H9 (cell line): Measurements from ENCODE around the gene MRPS26. TPM values are rescaled to one million over a fixed set of nuclear protein-coding genes. Genes with fewer than 3 reads are reported as not detected.

ENCODE experiments used
- DNase-seq: peaks from one replicate; pipeline ENCODE4 v3.0.0-alpha.2; 2017
- H2AFZ ChIP-seq: one replicate; pipeline ENCODE4 v1.6.1; 2013; ENCODE audit warnings: mild to moderate bottlenecking, low read length, control low read depth, moderate library complexity
- H2AK5ac ChIP-seq: 2 replicates; pipeline ENCODE4 v1.6.1; 2013; ENCODE audit warnings: low read length, control low read depth, mixed read lengths; ENCODE audit not compliant: insufficient read length
- H2BK120ac ChIP-seq: one replicate; pipeline ENCODE4 v1.6.1; 2013; ENCODE audit warnings: low read depth, mild to moderate bottlenecking, low read length, control low read depth, inconsistent platforms; ENCODE audit not compliant: poor library complexity, severe bottlenecking
- H2BK12ac ChIP-seq: 2 replicates; pipeline ENCODE4 v1.6.1; 2013; ENCODE audit warnings: low read length, control low read depth, mixed read lengths, low read depth; ENCODE audit not compliant: insufficient read length
- H2BK15ac ChIP-seq: 2 replicates; pipeline ENCODE4 v1.6.1; 2013; ENCODE audit warnings: low read depth, low read length, control low read depth
- H2BK20ac ChIP-seq: one replicate; pipeline ENCODE4 v1.6.1; 2013; ENCODE audit warnings: low read depth, mild to moderate bottlenecking, low read length, control low read depth, inconsistent platforms; ENCODE audit not compliant: poor library complexity, severe bottlenecking
- H2BK5ac ChIP-seq: 2 replicates; pipeline ENCODE4 v1.6.1; 2013; ENCODE audit warnings: low read length, control low read depth, mixed read lengths; ENCODE audit not compliant: insufficient read length
- H3K14ac ChIP-seq: 2 replicates; pipeline ENCODE4 v1.6.1; 2013; ENCODE audit warnings: low read length, control low read depth; ENCODE audit not compliant: insufficient read depth
- H3K18ac ChIP-seq: 2 replicates; pipeline ENCODE4 v1.6.1; 2013; ENCODE audit warnings: low read depth, mild to moderate bottlenecking, mixed read lengths, low read length, control low read depth; ENCODE audit not compliant: insufficient read length
- H3K23ac ChIP-seq: 2 replicates; pipeline ENCODE4 v1.6.1; 2013; ENCODE audit warnings: low read length, control low read depth, mixed read lengths, low read depth; ENCODE audit not compliant: insufficient read length
- H3K23me2 ChIP-seq: 2 replicates; pipeline ENCODE4 v1.6.1; 2013; ENCODE audit warnings: low read depth, mild to moderate bottlenecking, mixed read lengths, low read length, control low read depth; ENCODE audit not compliant: insufficient read length, poor library complexity, severe bottlenecking
- H3K27ac ChIP-seq: 2 replicates; pipeline ENCODE4 v1.5.1; 2013; ENCODE audit warnings: low read length, control low read depth, mixed read lengths, low read depth; ENCODE audit not compliant: insufficient read length
- H3K27me3 ChIP-seq: 2 replicates; pipeline ENCODE4 v1.6.1; 2013; ENCODE audit warnings: low read length, control low read depth, inconsistent platforms; ENCODE audit not compliant: insufficient read depth
- H3K4ac ChIP-seq: 2 replicates; pipeline ENCODE4 v1.6.1; 2013; ENCODE audit warnings: low read depth, mild to moderate bottlenecking, control low read depth, inconsistent platforms, low read length, moderate library complexity
- H3K4me1 ChIP-seq: 2 replicates; pipeline ENCODE4 v1.6.1; 2013; ENCODE audit warnings: low read length, control low read depth, inconsistent platforms; ENCODE audit not compliant: insufficient read depth
- H3K4me2 ChIP-seq: 2 replicates; pipeline ENCODE4 v1.6.1; 2013; ENCODE audit warnings: low read length, control low read depth, mixed read lengths; ENCODE audit not compliant: insufficient read length, insufficient read depth
- H3K56ac ChIP-seq: 2 replicates; pipeline ENCODE4 v1.6.1; 2013; ENCODE audit warnings: low read depth, mild to moderate bottlenecking, mixed read lengths, low read length, control low read depth; ENCODE audit not compliant: insufficient read length
- H3K79me1 ChIP-seq: 2 replicates; pipeline ENCODE4 v1.6.1; 2013; ENCODE audit warnings: low read depth, mild to moderate bottlenecking, moderate library complexity, low read length, control low read depth, inconsistent platforms; ENCODE audit not compliant: insufficient read depth, poor library complexity, severe bottlenecking
- H3K79me2 ChIP-seq: 2 replicates; pipeline ENCODE4 v1.6.1; 2013; ENCODE audit warnings: low read length, control low read depth, inconsistent platforms; ENCODE audit not compliant: insufficient read depth
- H3K9ac ChIP-seq: 2 replicates; pipeline ENCODE4 v1.6.1; 2013; ENCODE audit warnings: low read length, control low read depth, mixed read lengths; ENCODE audit not compliant: insufficient read length; ENCODE audit errors: extremely low read depth
- H3K9me3 ChIP-seq: one replicate; pipeline ENCODE4 v1.6.1; 2013; ENCODE audit warnings: low read depth, low read length, inconsistent platforms; ENCODE audit not compliant: control insufficient read depth
- H3T11ph ChIP-seq: one replicate; pipeline ENCODE4 v1.6.1; 2013; ENCODE audit warnings: mild to moderate bottlenecking, low read length, control low read depth, inconsistent platforms
- H4K20me1 ChIP-seq: one replicate; pipeline ENCODE4 v1.6.1; 2013; ENCODE audit not compliant: control insufficient read depth, insufficient read length, insufficient read depth
- H4K5ac ChIP-seq: 2 replicates; pipeline ENCODE4 v1.6.1; 2013; ENCODE audit warnings: low read depth, mild to moderate bottlenecking, mixed read lengths, low read length, control low read depth; ENCODE audit not compliant: insufficient read length
- H4K8ac ChIP-seq: replicated peaks from 2 replicates; pipeline ENCODE4 v1.6.1; 2013; ENCODE audit warnings: low read length, control low read depth, mixed read lengths, low read depth; ENCODE audit not compliant: insufficient read length
- H4K91ac ChIP-seq: 2 replicates; pipeline ENCODE4 v1.6.1; 2013; ENCODE audit warnings: low read depth, mild to moderate bottlenecking, moderate library complexity, mixed read lengths, low read length, control low read depth; ENCODE audit not compliant: insufficient read length
- H3K27ac Mint-ChIP-seq, 3 experiments: 2 replicates in 2 of 3; 3 replicates in 1 of 3; pipeline ENCODE4 v1.8.0; 2020 to 2021; ENCODE audit warnings: mixed read lengths in 3 of 3, mild to moderate bottlenecking in 1 of 3, moderate library complexity in 1 of 3
- H3K27me3 Mint-ChIP-seq: 2 replicates; pipeline ENCODE4 v1.8.0; 2021; ENCODE audit warnings: low read depth, mild to moderate bottlenecking, moderate library complexity, mixed read lengths
- H3K36me3 Mint-ChIP-seq, 3 experiments: 2 replicates in 2 of 3; 3 replicates in 1 of 3; pipeline ENCODE4 v1.8.0; 2020 to 2021; ENCODE audit warnings: low read depth in 3 of 3, mixed read lengths in 3 of 3; ENCODE audit not compliant: insufficient read depth in 1 of 3
- H3K4me1 Mint-ChIP-seq, 2 experiments: 2 replicates each; pipeline ENCODE4 v1.8.0; 2020; ENCODE audit warnings: mixed read lengths in 2 of 2
- H3K4me3 Mint-ChIP-seq, 2 experiments: 2 replicates in 1 of 2; 3 replicates in 1 of 2; pipeline ENCODE4 v1.8.0; 2020 to 2021; ENCODE audit warnings: mild to moderate bottlenecking in 2 of 2, mixed read lengths in 2 of 2, moderate library complexity in 1 of 2
- H3K9me3 Mint-ChIP-seq, 2 experiments: 2 replicates in 1 of 2; 3 replicates in 1 of 2; pipeline ENCODE4 v1.8.0; 2020; ENCODE audit warnings: mild to moderate bottlenecking in 2 of 2, mixed read lengths in 2 of 2, moderate library complexity in 1 of 2
- WGBS: extraction: QIAGEN DNeasy Blood & Tissue Kit; methylation state at CpG from one replicate; pipeline ENCODE4 v1.1.7; 2013; ENCODE audit warnings: missing lambda C conversion rate, low lambda C conversion rate, mixed read lengths; ENCODE audit not compliant: insufficient read length; ENCODE audit errors: extremely low coverage; 5-methylcytosine and 5-hydroxymethylcytosine counted together
- total RNA-seq: library from RNA; stranded (reverse); gene quantifications from 2 replicates; pipeline ENCODE4 v1.2.1, GENCODE V29; 2021
- TF ChIP-seq, protein P1 (sequence below): fragments of 200-600 bp; sonication (generic); conservative IDR thresholded peaks from 3 replicates; pipeline ENCODE4 v1.8.0; 2021; ENCODE audit warnings: antibody characterized with exemption, mild to moderate bottlenecking

Gene MRPS26
- total RNA-seq, 1 experiment from 2014 or later: 97.6 TPM

DNA sequence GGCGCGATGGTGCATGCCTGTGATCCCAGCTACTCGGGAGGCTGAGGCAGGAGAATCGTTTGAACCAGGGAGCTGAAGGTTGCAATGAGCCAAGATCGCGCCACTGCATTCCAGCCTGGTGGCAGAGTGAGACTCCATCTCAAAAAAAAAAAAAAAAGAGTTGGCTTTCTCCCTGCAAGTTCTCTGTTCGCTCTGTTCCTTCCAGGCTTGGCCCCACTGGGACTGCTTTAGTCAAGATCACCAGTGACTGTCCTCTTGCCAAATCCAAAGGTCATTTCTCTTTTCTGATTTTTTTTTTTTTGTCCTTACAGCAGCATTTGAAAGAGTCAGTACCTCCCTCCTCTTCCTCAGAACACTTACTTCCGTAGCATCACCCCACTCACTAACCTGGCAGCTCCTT, 13.2 kb upstream of the MRPS26 start:
- H3K4me1 Mint-ChIP-seq: no peaks in the 10 kb centered on the region
- Histone ChIP-seq H3K79me2 (no peaks in the 10 kb centered on the region), H3K27me3 (no peaks in the 10 kb centered on the region), H3K23me2 (no peaks in the 10 kb centered on the region), H3K79me1 (no peaks in the 10 kb centered on the region), H2BK5ac (no peak overlapping the region), H3K9me3 (no peaks in the 10 kb centered on the region), H3K14ac (no peak overlapping the region), H3K56ac (no peak overlapping the region), H3T11ph (no peak overlapping the region), H3K9ac (no peak overlapping the region), H3K18ac (no peak overlapping the region), H2AK5ac (no peak overlapping the region), H4K91ac (no peak overlapping the region), H2BK15ac (no peak overlapping the region), H3K23ac (no peak overlapping the region), H3K4ac (no peak overlapping the region), H2BK20ac (no peak overlapping the region), H3K4me2 (no peak overlapping the region), H2BK120ac (no peak overlapping the region), H4K20me1 (no peaks in the 10 kb centered on the region), H2BK12ac (no peak overlapping the region), H4K8ac (no peak overlapping the region), H3K27ac (no peak overlapping the region), H4K5ac (no peak overlapping the region), H2AFZ (no peak overlapping the region), H3K4me1 (no peaks in the 10 kb centered on the region)
- H3K27me3 Mint-ChIP-seq: no peaks in the 10 kb centered on the region; the same call in 1 of the 2 replicates
- no peak overlapping the region for H3K27ac Mint-ChIP-seq
- WGBS: no CpG with 5 or more reads among the region's 8 CpGs
- no peak for DNase-seq
- TF ChIP-seq, protein P1, sequence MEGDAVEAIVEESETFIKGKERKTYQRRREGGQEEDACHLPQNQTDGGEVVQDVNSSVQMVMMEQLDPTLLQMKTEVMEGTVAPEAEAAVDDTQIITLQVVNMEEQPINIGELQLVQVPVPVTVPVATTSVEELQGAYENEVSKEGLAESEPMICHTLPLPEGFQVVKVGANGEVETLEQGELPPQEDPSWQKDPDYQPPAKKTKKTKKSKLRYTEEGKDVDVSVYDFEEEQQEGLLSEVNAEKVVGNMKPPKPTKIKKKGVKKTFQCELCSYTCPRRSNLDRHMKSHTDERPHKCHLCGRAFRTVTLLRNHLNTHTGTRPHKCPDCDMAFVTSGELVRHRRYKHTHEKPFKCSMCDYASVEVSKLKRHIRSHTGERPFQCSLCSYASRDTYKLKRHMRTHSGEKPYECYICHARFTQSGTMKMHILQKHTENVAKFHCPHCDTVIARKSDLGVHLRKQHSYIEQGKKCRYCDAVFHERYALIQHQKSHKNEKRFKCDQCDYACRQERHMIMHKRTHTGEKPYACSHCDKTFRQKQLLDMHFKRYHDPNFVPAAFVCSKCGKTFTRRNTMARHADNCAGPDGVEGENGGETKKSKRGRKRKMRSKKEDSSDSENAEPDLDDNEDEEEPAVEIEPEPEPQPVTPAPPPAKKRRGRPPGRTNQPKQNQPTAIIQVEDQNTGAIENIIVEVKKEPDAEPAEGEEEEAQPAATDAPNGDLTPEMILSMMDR: no peak
- H3K36me3 Mint-ChIP-seq: peaks cover 16 to 56% (median 46%) of the 10 kb centered on the region in 3 experiments
- no peaks in the 10 kb centered on the region for H3K9me3 Mint-ChIP-seq
- H3K4me3 Mint-ChIP-seq: no peak overlapping the region
